Suprapubic skin (tissue), 3 donors: ENCODE measurements around the gene NDC1.

Experiments used
- POLR2A ChIP-seq, 2 donors: fragments of 450-650 bp; IDR thresholded peaks; one replicate each; pipeline ENCODE4 v1.6.1; 2017; ENCODE audit warnings: antibody characterized with exemption in 2 of 2, mild to moderate bottlenecking in 2 of 2, moderate library complexity in 2 of 2
- TF ChIP-seq, protein P1 (sequence below), 2 donors: fragments of 200-600 bp in 1 of 2; fragments of 450-650 bp in 1 of 2; sonication (generic) in 1 of 2; IDR thresholded peaks; one replicate each; pipeline ENCODE4 v1.5.1; 2016 to 2019; ENCODE audit warnings: antibody characterized with exemption in 2 of 2, mild to moderate bottlenecking in 1 of 2, moderate library complexity in 1 of 2

DNA sequence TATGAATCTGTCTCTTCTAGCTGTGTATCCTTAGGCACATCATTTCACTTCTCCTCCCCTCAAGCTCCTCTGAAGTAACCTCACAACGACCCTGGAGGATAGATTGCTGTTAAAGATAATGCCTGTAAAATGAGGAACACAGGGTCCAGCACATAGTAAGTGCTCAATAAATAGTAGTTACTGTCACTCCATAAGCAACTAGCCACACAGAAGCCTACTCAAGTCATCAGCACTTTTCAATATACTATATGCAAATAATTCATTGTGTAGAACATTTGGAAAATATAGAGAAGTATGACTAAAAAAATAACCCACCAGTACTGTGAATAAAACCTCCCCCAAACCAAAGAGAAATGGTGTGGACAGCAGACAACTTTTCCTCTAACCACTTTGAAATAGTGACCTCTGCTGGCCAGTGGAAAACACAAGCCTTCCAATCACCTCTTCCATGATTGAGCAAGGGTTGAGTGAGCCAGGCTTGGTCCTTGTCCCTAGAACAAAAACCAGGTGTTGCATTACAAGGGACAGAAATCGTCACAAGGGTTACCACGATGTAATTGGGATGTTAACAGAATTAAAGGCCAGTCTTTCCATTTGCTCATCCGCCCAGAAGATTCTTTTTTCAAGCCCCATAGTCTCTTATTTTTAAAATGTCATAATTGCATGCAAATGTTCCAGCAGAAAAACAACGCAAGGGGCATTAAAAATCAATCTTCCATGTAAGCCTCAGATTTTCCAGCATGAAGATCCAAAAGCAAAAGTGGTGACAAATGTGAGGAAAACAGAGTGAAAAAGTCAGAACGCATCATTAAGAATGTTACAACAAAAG lies 83.4 kb downstream of the NDC1 start:
- TF ChIP-seq, protein P1, sequence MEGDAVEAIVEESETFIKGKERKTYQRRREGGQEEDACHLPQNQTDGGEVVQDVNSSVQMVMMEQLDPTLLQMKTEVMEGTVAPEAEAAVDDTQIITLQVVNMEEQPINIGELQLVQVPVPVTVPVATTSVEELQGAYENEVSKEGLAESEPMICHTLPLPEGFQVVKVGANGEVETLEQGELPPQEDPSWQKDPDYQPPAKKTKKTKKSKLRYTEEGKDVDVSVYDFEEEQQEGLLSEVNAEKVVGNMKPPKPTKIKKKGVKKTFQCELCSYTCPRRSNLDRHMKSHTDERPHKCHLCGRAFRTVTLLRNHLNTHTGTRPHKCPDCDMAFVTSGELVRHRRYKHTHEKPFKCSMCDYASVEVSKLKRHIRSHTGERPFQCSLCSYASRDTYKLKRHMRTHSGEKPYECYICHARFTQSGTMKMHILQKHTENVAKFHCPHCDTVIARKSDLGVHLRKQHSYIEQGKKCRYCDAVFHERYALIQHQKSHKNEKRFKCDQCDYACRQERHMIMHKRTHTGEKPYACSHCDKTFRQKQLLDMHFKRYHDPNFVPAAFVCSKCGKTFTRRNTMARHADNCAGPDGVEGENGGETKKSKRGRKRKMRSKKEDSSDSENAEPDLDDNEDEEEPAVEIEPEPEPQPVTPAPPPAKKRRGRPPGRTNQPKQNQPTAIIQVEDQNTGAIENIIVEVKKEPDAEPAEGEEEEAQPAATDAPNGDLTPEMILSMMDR (IDR thresholded peaks at IDR 0.05): peak; percentile 39 to 50
- no peak for TF ChIP-seq POLR2A (IDR thresholded peaks at IDR 0.05)
